Heart left ventricle (tissue), 16 donors: Measurements from ENCODE around the gene PTPRD. TPM values are rescaled to one million over a fixed set of nuclear protein-coding genes. Genes with fewer than 3 reads are reported as not detected.

Source experiments
- ATAC-seq, 4 donors: fragments of 200-7000 bp; cut with Tn5 transposase; one replicate each; pipeline ENCODE4 v1.9.1; 2020 to 2022; ENCODE audit warnings: moderate library complexity in 4 of 4, mild to moderate bottlenecking in 3 of 4, moderate number of reproducible peaks in 1 of 4
- DNase-seq, 5 donors: peaks; one replicate each; pipeline ENCODE4 v3.0.0-alpha.2; 2020
- H3K27ac ChIP-seq, 12 donors: fragments of 200-600 bp; sonication (generic) in 4 of 12; one replicate each; pipeline versions ENCODE4 v1.5.0 to v1.8.0; 2016 to 2022; ENCODE audit warnings: mild to moderate bottlenecking in 2 of 12
- H3K27me3 ChIP-seq, 9 donors: fragments of 200-600 bp; sonication (generic) in 2 of 9; one replicate each; pipeline versions ENCODE4 v1.5.1 to v1.8.0; 2016 to 2022; ENCODE audit warnings: mild to moderate bottlenecking in 3 of 9
- H3K36me3 ChIP-seq, 9 donors: fragments of 200-600 bp; sonication (generic) in 2 of 9; one replicate each; pipeline versions ENCODE4 v1.5.0 to v1.8.0; 2018 to 2022; ENCODE audit warnings: mild to moderate bottlenecking in 2 of 9
- H3K4me1 ChIP-seq, 12 donors: fragments of 200-600 bp; sonication (generic) in 4 of 12; one replicate each; pipeline versions ENCODE4 v1.5.0 to v1.8.0; 2016 to 2022; ENCODE audit warnings: mild to moderate bottlenecking in 3 of 12
- H3K4me3 ChIP-seq, 12 donors: fragments of 200-600 bp; sonication (generic) in 4 of 12; one replicate each; pipeline versions ENCODE4 v1.5.0 to v1.8.0; 2017 to 2022; ENCODE audit warnings: mild to moderate bottlenecking in 9 of 12, moderate library complexity in 4 of 12
- H3K9me3 ChIP-seq, 12 donors: fragments of 200-600 bp; sonication (generic) in 4 of 12; one replicate each; pipeline versions ENCODE4 v1.5.0 to v1.8.0; 2016 to 2022; ENCODE audit warnings: mild to moderate bottlenecking in 1 of 12
- POLR2A ChIP-seq, 2 donors: fragments of 450-650 bp; IDR thresholded peaks; one replicate each; pipeline ENCODE4 v1.6.1; 2017; ENCODE audit warnings: antibody characterized with exemption in 2 of 2, mild to moderate bottlenecking in 2 of 2, moderate library complexity in 2 of 2
- WGBS, 4 donors: extraction: QIAGEN DNeasy Blood & Tissue Kit in 2 of 4; methylation state at CpG; one replicate each; pipeline versions ENCODE4 v1.1.5 to v1.1.7; 2013 to 2018; 5-methylcytosine and 5-hydroxymethylcytosine counted together
- intact Hi-C, 10 donors: fragments of 100-400 bp; cut with DNase I; formaldehyde crosslinking; loops; one replicate each; pipeline versions ENCODE4 v1.11.1 to v1.14.2; 2022
- polyA plus RNA-seq, 2 donors: library from polyadenylated mRNA; stranded (reverse); fragments of 200-250 nt; gene quantifications; one replicate each; pipeline ENCODE4 v1.2.3, GENCODE V29; 2013
- total RNA-seq, 9 donors: library from RNA; depleted of rRNA in 2 of 9; stranded (reverse); fragments of >200 nt in 2 of 9; fragmentation: NEBNext Ultra II Directional in 3 of 9; extraction: Animal tissue kit (Norgen Biotek cat#: 25700) in 3 of 9; gene quantifications; one replicate each; pipeline versions ENCODE4 v1.1.0 to v1.2.4, GENCODE V29; 2016 to 2023
- TF ChIP-seq, protein P1 (sequence below), 12 donors: fragments of 200-600 bp; sonication (generic) in 4 of 12; IDR thresholded peaks; one replicate each; pipeline versions ENCODE4 v1.5.0 to v1.8.0; 2018 to 2022; ENCODE audit warnings: antibody characterized with exemption in 12 of 12, mild to moderate bottlenecking in 5 of 12
- donor health status: ischemic (EF 13 %, LVEDD 7.1; RV severe dilation, severe dysfunction).
- donor health status: healthy with polysubstance abuse.
- donor health status: DM: no; HTN: yes; CAD: no.
- donor health status: DM: no; HTN: no; CAD: no.
- donor health status: ischemic (EF 25% LVEDD 6.9; RV normal size, moderate dysfunction).
- donor health status: ischemic (EF 25% LVEDD 5.7; RV mildly dilated, moderate dysfunction).
- donor health status: healthy.
- donor health status: DM: yes; HTN: yes; CAD: no.
- donor health status: ischemic (EF 35%, LVEDD 5.7; RV mildly dilated, moderate dysfunction).
- donor health status: nonischemic (EF 11% LVEDD 7.7; RV severe dilation, severe dysfunction).
- donor health status: DM: yes; HTN: yes; CAD: no.
- donor health status: PGD.
- donor health status: ischemic (EF 29% LVEDD 5.4; RV normal size, mild dysfunction).
- donor health status: nonischemic (EF 23%, LVEDD 6.1; RV moderate dilation, normal function).

PTPRD gene
- total and polyA plus RNA-seq, 11 donors, result 1.4 to 25.3 (median 15.1) TPM

DNA sequence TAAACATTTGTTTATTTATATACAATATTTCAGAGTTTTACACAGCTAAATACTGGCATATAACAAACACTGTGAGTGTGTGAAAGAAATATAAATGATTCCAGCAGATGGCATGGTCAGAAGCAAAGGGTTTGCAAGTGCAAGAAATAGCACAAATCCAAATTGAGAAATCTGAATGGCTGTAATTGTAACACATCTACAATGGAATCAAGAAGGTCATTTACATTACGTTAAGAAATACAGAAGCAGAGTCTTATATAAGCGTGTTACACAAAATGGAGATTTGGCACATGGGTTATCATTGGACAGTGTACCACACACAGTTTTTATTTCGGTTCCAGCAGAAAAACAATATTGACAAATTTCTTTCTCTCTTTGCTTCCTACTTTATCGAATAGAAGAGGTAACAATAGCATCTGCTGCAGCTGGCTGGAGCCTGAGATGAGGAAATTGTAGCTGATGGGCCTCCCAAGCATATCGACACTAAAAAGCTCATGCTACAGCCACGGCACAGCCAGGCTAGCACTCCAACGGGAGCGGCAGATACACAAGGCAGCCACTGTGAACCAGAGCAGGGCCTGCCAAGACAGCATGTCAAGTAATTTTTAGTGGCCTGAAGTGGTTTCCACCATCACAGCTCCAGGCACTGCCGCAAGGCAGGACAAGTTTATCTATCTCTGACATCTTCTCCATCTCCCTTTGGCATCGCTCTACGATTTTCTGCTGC is 2248.6 kb downstream of the PTPRD start:
- peak in 3 of 4 donors; percentile 20 to 29 (median 25) for ATAC-seq
- no peak for TF ChIP-seq POLR2A (IDR thresholded peaks at IDR 0.05)
- TF ChIP-seq, protein P1, sequence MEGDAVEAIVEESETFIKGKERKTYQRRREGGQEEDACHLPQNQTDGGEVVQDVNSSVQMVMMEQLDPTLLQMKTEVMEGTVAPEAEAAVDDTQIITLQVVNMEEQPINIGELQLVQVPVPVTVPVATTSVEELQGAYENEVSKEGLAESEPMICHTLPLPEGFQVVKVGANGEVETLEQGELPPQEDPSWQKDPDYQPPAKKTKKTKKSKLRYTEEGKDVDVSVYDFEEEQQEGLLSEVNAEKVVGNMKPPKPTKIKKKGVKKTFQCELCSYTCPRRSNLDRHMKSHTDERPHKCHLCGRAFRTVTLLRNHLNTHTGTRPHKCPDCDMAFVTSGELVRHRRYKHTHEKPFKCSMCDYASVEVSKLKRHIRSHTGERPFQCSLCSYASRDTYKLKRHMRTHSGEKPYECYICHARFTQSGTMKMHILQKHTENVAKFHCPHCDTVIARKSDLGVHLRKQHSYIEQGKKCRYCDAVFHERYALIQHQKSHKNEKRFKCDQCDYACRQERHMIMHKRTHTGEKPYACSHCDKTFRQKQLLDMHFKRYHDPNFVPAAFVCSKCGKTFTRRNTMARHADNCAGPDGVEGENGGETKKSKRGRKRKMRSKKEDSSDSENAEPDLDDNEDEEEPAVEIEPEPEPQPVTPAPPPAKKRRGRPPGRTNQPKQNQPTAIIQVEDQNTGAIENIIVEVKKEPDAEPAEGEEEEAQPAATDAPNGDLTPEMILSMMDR (IDR thresholded peaks at IDR 0.05), result no peak
- H3K36me3 ChIP-seq, result no peaks in the 10 kb centered on the region
- no peak overlapping the region for H3K4me3 ChIP-seq
- H3K4me1 ChIP-seq, result peaks cover 0 to 10% (median 0%) of the 10 kb centered on the region in 12 donors
- 76 to 83% (median 82%) methylated on average over 11 of the region's 11 CpGs for WGBS, 4 donors
- DNase-seq, result peak in 3 of 5 donors; percentile 18 to 34 (median 31)
- no peaks in the 10 kb centered on the region for H3K9me3 ChIP-seq
- no peak overlapping the region for H3K27ac ChIP-seq
- H3K27me3 ChIP-seq, result no peaks in the 10 kb centered on the region
- intact Hi-C loops, result loop anchor here in 1 of 10 donors (10.0 kb wide), 1 partner anchor 399 kb away; no protein-coding TSS in a partner anchor

DNA sequence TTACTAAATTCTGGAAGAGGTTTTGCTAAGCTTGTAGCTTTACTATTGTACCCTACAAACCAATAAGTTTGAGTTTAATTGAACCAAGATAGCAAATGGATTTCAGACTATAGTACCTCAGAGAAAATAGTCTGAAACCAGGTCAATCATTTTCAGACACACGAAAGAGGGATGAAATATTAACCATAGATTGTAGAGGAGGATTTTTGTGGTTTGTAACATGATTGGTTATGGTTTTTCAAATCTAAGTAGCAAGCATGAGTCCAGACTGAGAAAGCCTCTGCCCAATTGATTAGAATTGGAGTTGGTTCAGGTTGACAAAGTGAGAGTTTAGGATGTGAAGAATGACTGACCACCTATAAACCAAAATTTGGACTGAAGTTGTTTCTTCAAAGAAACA is 2250.6 kb downstream of the PTPRD start:
- DNase-seq (no peak), ATAC-seq (no peak)
- H3K36me3 ChIP-seq, result no peaks in the 10 kb centered on the region
- no peaks in the 10 kb centered on the region for H3K9me3 ChIP-seq
- intact Hi-C loops, result loop anchor here in 1 of 10 donors (10.0 kb wide), 1 partner anchor 397 kb away; no protein-coding TSS in a partner anchor
- TF ChIP-seq, protein P1 (IDR thresholded peaks at IDR 0.05), result no peak
- no peak for TF ChIP-seq POLR2A (IDR thresholded peaks at IDR 0.05)
- H3K27me3 ChIP-seq, result no peaks in the 10 kb centered on the region
- no peak overlapping the region for H3K27ac ChIP-seq
- peaks cover 0 to 10% (median 0%) of the 10 kb centered on the region in 12 donors for H3K4me1 ChIP-seq
- H3K4me3 ChIP-seq, result no peak overlapping the region
- WGBS, 4 donors, result 73 to 85% (median 82%) methylated on average over 1 of the region's 1 CpG

DNA sequence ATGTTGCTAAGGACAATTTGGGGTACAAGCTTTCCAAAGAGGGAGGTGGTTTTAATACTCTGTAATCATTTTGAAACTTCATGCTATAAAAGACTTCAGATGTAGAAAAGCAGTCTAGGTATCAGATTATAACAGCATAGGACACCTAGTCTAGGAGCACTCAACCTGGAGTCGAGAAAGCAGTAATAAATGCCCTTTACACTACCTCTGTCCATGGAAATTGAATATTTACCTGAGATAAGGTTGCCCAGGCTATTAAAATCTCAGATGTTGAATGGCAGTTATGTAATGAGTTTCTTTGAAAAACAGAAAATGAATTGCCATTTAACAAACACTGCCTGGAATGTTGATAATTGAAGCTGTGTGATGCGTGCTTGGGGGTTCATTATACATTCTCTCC is 2251.4 kb downstream of the PTPRD start:
- H3K27me3 ChIP-seq, result no peaks in the 10 kb centered on the region
- TF ChIP-seq, protein P1 (IDR thresholded peaks at IDR 0.05), result no peak
- no peak for TF ChIP-seq POLR2A (IDR thresholded peaks at IDR 0.05)
- DNase-seq (no peak), ATAC-seq (no peak)
- peaks cover 0 to 10% (median 0%) of the 10 kb centered on the region in 12 donors for H3K4me1 ChIP-seq
- H3K9me3 ChIP-seq, result no peaks in the 10 kb centered on the region
- no peaks in the 10 kb centered on the region for H3K36me3 ChIP-seq
- intact Hi-C loops, result loop anchor here in 1 of 10 donors (10.0 kb wide), 1 partner anchor 397 kb away; no protein-coding TSS in a partner anchor
- H3K4me3 ChIP-seq, result no peak overlapping the region
- no peak overlapping the region for H3K27ac ChIP-seq
- WGBS, 4 donors, result 69 to 84% (median 83%) methylated on average over 2 of the region's 2 CpGs

DNA sequence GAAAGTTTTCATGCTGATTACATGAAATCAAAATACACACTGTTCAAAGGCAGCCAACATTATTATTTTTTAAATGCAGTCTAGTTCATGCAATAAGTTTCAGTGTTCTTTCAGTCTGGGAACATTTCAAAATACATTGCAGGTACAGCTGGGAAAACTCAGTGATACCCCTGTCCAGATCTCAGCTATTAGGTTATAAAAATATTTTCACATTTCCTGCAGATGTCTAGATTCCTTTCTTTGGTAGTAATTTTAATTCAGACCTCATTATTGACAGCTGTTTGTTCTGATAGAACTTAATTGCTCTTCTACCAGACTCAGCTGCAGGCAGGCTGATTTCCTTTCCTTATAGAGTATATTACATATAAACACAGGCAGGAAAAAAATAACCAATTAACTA is 2256.4 kb downstream of the PTPRD start:
- H3K9me3 ChIP-seq, result no peaks in the 10 kb centered on the region
- no peak for ATAC-seq
- DNase-seq, result no peak
- intact Hi-C loops, result loop anchor here in 1 of 10 donors (10.0 kb wide), 1 partner anchor 1042 kb away; no protein-coding TSS in a partner anchor
- peaks cover 0 to 3% (median 0%) of the 10 kb centered on the region in 12 donors for H3K4me1 ChIP-seq
- TF ChIP-seq, protein P1 (IDR thresholded peaks at IDR 0.05), result no peak
- H3K27me3 ChIP-seq, result no peaks in the 10 kb centered on the region
- no peaks in the 10 kb centered on the region for H3K36me3 ChIP-seq
- H3K4me3 ChIP-seq, result no peak overlapping the region
- H3K27ac ChIP-seq, result no peak overlapping the region
